T-helper 1 cell treated with Interleukin-12 subunit alpha and Interleukin-12 subunit beta and Interleukin-4 antibody, amounts not matched to agents 30 μg/mL and 1 μg/mL, for 36 hours (primary cell): ENCODE results near the gene KRT2.
"Not testable (repeated sequence)": the region's sequence is repeated elsewhere in the genome, so short reads cannot be mapped to it uniquely, and the experiment has no call there.

Source experiments
- H3K27ac Mint-ChIP-seq: one replicate; pipeline ENCODE4 v1.8.0; 2021; ENCODE audit warnings: mild to moderate bottlenecking, mixed read lengths
- H3K27me3 Mint-ChIP-seq: one replicate; pipeline ENCODE4 v1.8.0; 2021; ENCODE audit warnings: low read depth, mixed read lengths
- H3K36me3 Mint-ChIP-seq: one replicate; pipeline ENCODE4 v1.8.0; 2021; ENCODE audit warnings: low read depth, mixed read lengths
- H3K4me1 Mint-ChIP-seq: one replicate; pipeline ENCODE4 v1.8.0; 2021; ENCODE audit warnings: low read depth, mixed read lengths
- H3K4me3 Mint-ChIP-seq: one replicate; pipeline ENCODE4 v1.8.0; 2021; ENCODE audit warnings: mild to moderate bottlenecking, moderate library complexity, mixed read lengths
- H3K9me3 Mint-ChIP-seq: one replicate; pipeline ENCODE4 v1.8.0; 2021; ENCODE audit warnings: mixed read lengths

The KRT2 gene

GRCh38 chr12:52679875-52680274 lies 27.9 kb upstream of the KRT2 start:
- Mint-ChIP-seq H3K27me3 (peaks cover 27% of the 10 kb centered on the region), H3K4me1 (peaks cover 12% of the 10 kb centered on the region), H3K27ac (no peak overlapping the region), H3K4me3 (no peak overlapping the region), H3K9me3 (no peaks in the 10 kb centered on the region), H3K36me3 (no peaks in the 10 kb centered on the region)

GRCh38 chr12:52677671-52678070 lies 25.7 kb upstream of the KRT2 start:
- H3K4me1 Mint-ChIP-seq, result peaks cover 12% of the 10 kb centered on the region
- H3K9me3 Mint-ChIP-seq, result no peaks in the 10 kb centered on the region
- no peaks in the 10 kb centered on the region for H3K36me3 Mint-ChIP-seq
- H3K4me3 Mint-ChIP-seq, result no peak overlapping the region
- peaks cover 35% of the 10 kb centered on the region for H3K27me3 Mint-ChIP-seq
- no peak overlapping the region for H3K27ac Mint-ChIP-seq

- Mint-ChIP-seq H3K4me3 (no peak overlapping the region), H3K9me3 (no peaks in the 10 kb centered on the region), H3K4me1 (peaks cover 12% of the 10 kb centered on the region), H3K27ac (no peak overlapping the region), H3K36me3 (no peaks in the 10 kb centered on the region), H3K27me3 (peaks cover 35% of the 10 kb centered on the region)
These were observed 25.1 kb upstream of the KRT2 start for GRCh38 chr12:52677126-52677525.

- no peaks in the 10 kb centered on the region for H3K36me3 Mint-ChIP-seq
- peaks cover 5% of the 10 kb centered on the region for H3K4me1 Mint-ChIP-seq
- H3K4me3 Mint-ChIP-seq, result no peak overlapping the region
- H3K27ac Mint-ChIP-seq, result no peak overlapping the region
- H3K27me3 Mint-ChIP-seq, result peaks cover 29% of the 10 kb centered on the region
- no peaks in the 10 kb centered on the region for H3K9me3 Mint-ChIP-seq
These were observed 24.2 kb upstream of the KRT2 start for GRCh38 chr12:52676163-52676562.

GRCh38 chr12:52675301-52675701 lies 23.3 kb upstream of the KRT2 start:
- no peaks in the 10 kb centered on the region for H3K9me3 Mint-ChIP-seq
- no peaks in the 10 kb centered on the region for H3K36me3 Mint-ChIP-seq
- no peak overlapping the region for H3K27ac Mint-ChIP-seq
- H3K27me3 Mint-ChIP-seq, result peaks cover 22% of the 10 kb centered on the region
- H3K4me3 Mint-ChIP-seq, result no peak overlapping the region
- peaks cover 1% of the 10 kb centered on the region for H3K4me1 Mint-ChIP-seq

- Mint-ChIP-seq H3K27ac (no peak overlapping the region), H3K27me3 (peaks cover 26% of the 10 kb centered on the region), H3K4me3 (no peak overlapping the region), H3K4me1 (peaks cover 1% of the 10 kb centered on the region), H3K9me3 (no peaks in the 10 kb centered on the region), H3K36me3 (no peaks in the 10 kb centered on the region)
These were observed 22.4 kb upstream of the KRT2 start for GRCh38 chr12:52674433-52674775.

GRCh38 chr12:52673713-52674432 lies 21.9 kb upstream of the KRT2 start:
- no peak overlapping the region for H3K4me3 Mint-ChIP-seq

GRCh38 chr12:52673217-52673616 lies 21.2 kb upstream of the KRT2 start:
- Mint-ChIP-seq H3K9me3 (no peaks in the 10 kb centered on the region), H3K4me1 (peaks cover 1% of the 10 kb centered on the region), H3K27ac (no peak overlapping the region), H3K36me3 (no peaks in the 10 kb centered on the region), H3K4me3 (no peak overlapping the region), H3K27me3 (peaks cover 26% of the 10 kb centered on the region)

More at GRCh38 chr12:52673713-52674432, 21.9 kb upstream of the KRT2 start:
- Mint-ChIP-seq H3K36me3 (no peaks in the 10 kb centered on the region), H3K27ac (no peak overlapping the region), H3K9me3 (no peaks in the 10 kb centered on the region), H3K27me3 (peaks cover 26% of the 10 kb centered on the region), H3K4me1 (peaks cover 1% of the 10 kb centered on the region)

- no peaks in the 10 kb centered on the region for H3K9me3 Mint-ChIP-seq
- H3K27ac Mint-ChIP-seq, result no peak overlapping the region
- peaks cover 1% of the 10 kb centered on the region for H3K4me1 Mint-ChIP-seq
- peaks cover 26% of the 10 kb centered on the region for H3K27me3 Mint-ChIP-seq
- H3K4me3 Mint-ChIP-seq, result no peak overlapping the region
- H3K36me3 Mint-ChIP-seq, result no peaks in the 10 kb centered on the region
These were observed 20.4 kb upstream of the KRT2 start for GRCh38 chr12:52672321-52672933.

GRCh38 chr12:52670961-52671360 lies 18.9 kb upstream of the KRT2 start:
- no peaks in the 10 kb centered on the region for H3K36me3 Mint-ChIP-seq
- H3K9me3 Mint-ChIP-seq, result no peaks in the 10 kb centered on the region

GRCh38 chr12:52670506-52670905 lies 18.5 kb upstream of the KRT2 start:
- Mint-ChIP-seq H3K36me3 (no peaks in the 10 kb centered on the region), H3K4me3 (no peak overlapping the region), H3K4me1 (no peaks in the 10 kb centered on the region), H3K9me3 (no peaks in the 10 kb centered on the region), H3K27me3 (peaks cover 30% of the 10 kb centered on the region), H3K27ac (no peak overlapping the region)

More at GRCh38 chr12:52670961-52671360, 18.9 kb upstream of the KRT2 start:
- H3K4me1 Mint-ChIP-seq, result no peaks in the 10 kb centered on the region
- no peak overlapping the region for H3K4me3 Mint-ChIP-seq
- no peak overlapping the region for H3K27ac Mint-ChIP-seq
- peaks cover 30% of the 10 kb centered on the region for H3K27me3 Mint-ChIP-seq

- not testable (repeated sequence) for H3K9me3 Mint-ChIP-seq, H3K4me3 Mint-ChIP-seq, H3K27ac Mint-ChIP-seq, H3K4me1 Mint-ChIP-seq, H3K36me3 Mint-ChIP-seq
- peaks cover 33% of the 10 kb centered on the region for H3K27me3 Mint-ChIP-seq
These were observed 17.9 kb upstream of the KRT2 start for GRCh38 chr12:52669941-52670340.

- Mint-ChIP-seq H3K27ac (no peak overlapping the region), H3K4me1 (no peaks in the 10 kb centered on the region), H3K27me3 (peaks cover 28% of the 10 kb centered on the region), H3K36me3 (no peaks in the 10 kb centered on the region), H3K9me3 (no peaks in the 10 kb centered on the region), H3K4me3 (no peak overlapping the region)
These were observed 17.4 kb upstream of the KRT2 start for GRCh38 chr12:52669426-52669825.

GRCh38 chr12:52667931-52668330 lies 15.9 kb upstream of the KRT2 start:
- no peaks in the 10 kb centered on the region for H3K36me3 Mint-ChIP-seq
- peaks cover 29% of the 10 kb centered on the region for H3K27me3 Mint-ChIP-seq
- H3K4me1 Mint-ChIP-seq, result no peaks in the 10 kb centered on the region
- no peak overlapping the region for H3K4me3 Mint-ChIP-seq
- no peak overlapping the region for H3K27ac Mint-ChIP-seq
- no peaks in the 10 kb centered on the region for H3K9me3 Mint-ChIP-seq

GRCh38 chr12:52667509-52667908 lies 15.5 kb upstream of the KRT2 start:
- Mint-ChIP-seq H3K27me3 (peaks cover 29% of the 10 kb centered on the region), H3K9me3 (no peaks in the 10 kb centered on the region), H3K4me1 (no peaks in the 10 kb centered on the region), H3K4me3 (no peak overlapping the region), H3K27ac (no peak overlapping the region), H3K36me3 (no peaks in the 10 kb centered on the region)
